GM18520 (cell line): ENCODE measurements around the gene ZBP1.

Experiments used
- ATAC-seq: cut with Tn5 transposase; IDR thresholded peaks from one replicate; pipeline ENCODE4 v1.9.1; 2021; ENCODE audit not compliant: unreplicated experiment

Gene ZBP1

GRCh38 chr20:57619051-57619831 lies 985 bp downstream of the ZBP1 start:
- ATAC-seq, result peak; percentile 42

GRCh38 chr20:57618764-57619050 lies 1.5 kb downstream of the ZBP1 start:
- ATAC-seq, result no peak

- ATAC-seq, result no peak
Measured at GRCh38 chr20:57618091-57618763, 2.0 kb downstream of the ZBP1 start.

GRCh38 chr20:57617079-57617795 lies 3.0 kb downstream of the ZBP1 start:
- ATAC-seq, result no peak

GRCh38 chr20:57616143-57616951 lies 3.9 kb downstream of the ZBP1 start:
- no peak for ATAC-seq

- no peak for ATAC-seq
Measured at GRCh38 chr20:57615445-57615811, 4.8 kb downstream of the ZBP1 start.

GRCh38 chr20:57614490-57615444 lies 5.5 kb downstream of the ZBP1 start:
- no peak for ATAC-seq

- no peak for ATAC-seq
Measured at GRCh38 chr20:57613481-57613921, 6.7 kb downstream of the ZBP1 start.

GRCh38 chr20:57612916-57613315 lies 7.3 kb downstream of the ZBP1 start:
- ATAC-seq, result no peak

- ATAC-seq, result no peak
Measured at GRCh38 chr20:57612436-57612835, 7.8 kb downstream of the ZBP1 start.

- ATAC-seq, result no peak
Measured at GRCh38 chr20:57611586-57612311, 8.5 kb downstream of the ZBP1 start.

GRCh38 chr20:57610261-57610952 lies 9.8 kb downstream of the ZBP1 start:
- ATAC-seq, result no peak

- no peak for ATAC-seq
Measured at GRCh38 chr20:57609842-57610167, 10.4 kb downstream of the ZBP1 start.

- no peak for ATAC-seq
Measured at GRCh38 chr20:57609086-57609841, 11.0 kb downstream of the ZBP1 start.

- ATAC-seq, result no peak
Measured at GRCh38 chr20:57608516-57608915, 11.7 kb downstream of the ZBP1 start.

- no peak for ATAC-seq
Measured at GRCh38 chr20:57605878-57606277, 14.3 kb downstream of the ZBP1 start.

GRCh38 chr20:57605045-57605444 lies 15.2 kb downstream of the ZBP1 start:
- ATAC-seq, result no peak

- ATAC-seq, result no peak
Measured at GRCh38 chr20:57603120-57603519, 17.1 kb downstream of the ZBP1 start.
